ENCODE results near the gene HDLBP. TPM values are rescaled to one million over a fixed set of nuclear protein-coding genes. Genes with fewer than 3 reads are reported as not detected.

HDLBP gene
- total RNA-seq, 1 donor from 2014 or later = 216 TPM

GRCh38 chr2:241271706-241272302, 43.7 kb downstream of the HDLBP start:
- Mint-ChIP-seq H3K4me3 (ENCODE audit: unreplicated experiment) (peak overlapping the region; percentile 91), H3K27me3 (ENCODE audit: unreplicated experiment) (peaks cover 8% of the 10 kb centered on the region), H3K36me3 (ENCODE audit: unreplicated experiment) (peaks cover 22% of the 10 kb centered on the region), H3K9me3 (ENCODE audit: unreplicated experiment) (peaks cover 11% of the 10 kb centered on the region), H3K27ac (ENCODE audit: unreplicated experiment) (peak overlapping the region; percentile 73), H3K4me1 (ENCODE audit: low read depth, unreplicated experiment) (peaks cover 16% of the 10 kb centered on the region)
- DNase-seq = peak; percentile 35
- TF ChIP-seq CTCF (IDR thresholded peaks at IDR 0.05; ENCODE audit: partially characterized antibody, unreplicated experiment) = no peak

GRCh38 chr2:241270531-241270930, 44.9 kb downstream of the HDLBP start:
- Mint-ChIP-seq H3K4me1 (ENCODE audit: low read depth, unreplicated experiment) (peaks cover 16% of the 10 kb centered on the region), H3K27ac (ENCODE audit: unreplicated experiment) (no peak overlapping the region), H3K4me3 (ENCODE audit: unreplicated experiment) (no peak overlapping the region), H3K36me3 (ENCODE audit: unreplicated experiment) (peaks cover 18% of the 10 kb centered on the region), H3K9me3 (ENCODE audit: unreplicated experiment) (peaks cover 11% of the 10 kb centered on the region), H3K27me3 (ENCODE audit: unreplicated experiment) (peaks cover 8% of the 10 kb centered on the region)
- no peak for TF ChIP-seq CTCF (IDR thresholded peaks at IDR 0.05; ENCODE audit: partially characterized antibody, unreplicated experiment)
- DNase-seq = no peak

- peaks cover 16% of the 10 kb centered on the region for H3K4me1 Mint-ChIP-seq (ENCODE audit: low read depth, unreplicated experiment)
- peaks cover 11% of the 10 kb centered on the region for H3K36me3 Mint-ChIP-seq (ENCODE audit: unreplicated experiment)
- no peak overlapping the region for H3K27ac Mint-ChIP-seq (ENCODE audit: unreplicated experiment)
- no peak for TF ChIP-seq CTCF (IDR thresholded peaks at IDR 0.05; ENCODE audit: partially characterized antibody, unreplicated experiment)
- peaks cover 9% of the 10 kb centered on the region for H3K9me3 Mint-ChIP-seq (ENCODE audit: unreplicated experiment)
- no peak for DNase-seq
- peaks cover 4% of the 10 kb centered on the region for H3K27me3 Mint-ChIP-seq (ENCODE audit: unreplicated experiment)
- no peak overlapping the region for H3K4me3 Mint-ChIP-seq (ENCODE audit: unreplicated experiment)
These were observed 45.6 kb downstream of the HDLBP start for GRCh38 chr2:241269707-241270520.

- Mint-ChIP-seq H3K9me3 (ENCODE audit: unreplicated experiment) (peaks cover 8% of the 10 kb centered on the region), H3K4me1 (ENCODE audit: low read depth, unreplicated experiment) (peaks cover 15% of the 10 kb centered on the region), H3K4me3 (ENCODE audit: unreplicated experiment) (no peak overlapping the region), H3K27ac (ENCODE audit: unreplicated experiment) (no peak overlapping the region), H3K27me3 (ENCODE audit: unreplicated experiment) (peaks cover 4% of the 10 kb centered on the region), H3K36me3 (ENCODE audit: unreplicated experiment) (peaks cover 7% of the 10 kb centered on the region)
- TF ChIP-seq CTCF (IDR thresholded peaks at IDR 0.05; ENCODE audit: partially characterized antibody, unreplicated experiment) = no peak
- no peak for DNase-seq
These were observed 46.6 kb downstream of the HDLBP start for GRCh38 chr2:241268716-241269445.

All from glutamatergic neuron (in vitro differentiated cells).